ENCODE data around the gene TLR1. TPM values are rescaled to one million over a fixed set of nuclear protein-coding genes. Genes with fewer than 3 reads are reported as not detected.

TLR1 gene
- total and polyA plus RNA-seq, 2 donors from 2014 or later, result 1.8 to 18.0 TPM

DNA sequence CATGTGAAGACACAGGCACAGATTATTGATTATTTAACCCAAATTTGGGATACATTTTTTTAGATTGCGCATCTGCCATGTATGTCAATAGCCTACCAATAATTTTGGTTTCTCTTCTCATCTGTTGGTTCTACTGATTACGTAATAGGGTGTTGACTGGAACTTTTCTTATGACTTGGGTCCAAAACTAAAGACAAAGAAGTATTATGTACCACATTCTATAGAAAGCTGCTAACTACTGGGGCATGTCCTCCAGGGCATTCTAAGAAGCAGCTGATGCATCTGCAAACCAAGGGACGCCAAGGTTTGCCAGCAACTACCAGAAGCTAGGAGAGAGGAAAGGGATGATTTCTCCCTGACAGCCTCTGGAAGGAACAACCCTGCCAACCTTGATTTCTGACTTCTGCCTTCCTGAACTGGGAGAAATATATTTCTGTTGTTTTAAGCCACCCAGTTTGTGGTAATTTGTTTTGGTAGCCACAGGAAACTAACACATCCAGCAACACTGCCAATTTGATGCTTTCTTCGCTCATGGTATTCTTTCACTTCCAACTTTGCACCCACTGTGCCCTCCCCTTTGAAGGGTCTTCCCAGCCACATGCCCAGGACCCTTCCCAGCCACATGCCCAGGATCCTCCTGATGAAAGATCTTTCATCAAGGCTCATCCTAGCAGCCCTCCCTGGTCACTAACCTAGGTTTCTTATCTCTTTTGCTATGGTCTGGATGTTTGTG lies 15.9 kb upstream of the TLR1 start:
- H3K9ac ChIP-seq (ENCODE audit: low read length in 3 of 3), result no peak overlapping the region
- H3K27me3 ChIP-seq (ENCODE audit: control insufficient read depth, insufficient read depth, low read length), result no peaks in the 10 kb centered on the region
- H3K27ac ChIP-seq (ENCODE audit: low read depth in 2 of 2, low read length in 2 of 2), result no peak overlapping the region
- H3K4me3 ChIP-seq (ENCODE audit: low read length in 3 of 3), result no peak overlapping the region
- DNase-seq (no peak), FAIRE-seq (no peak)
- H3K9me3 ChIP-seq (ENCODE audit: control insufficient read depth in 2 of 3, insufficient read depth in 1 of 3, low read length in 3 of 3), result peaks cover 0 to 1% (median 0%) of the 10 kb centered on the region in 3 donors
- intact Hi-C loops (cut with DNase I), result no loop called here
- no peaks in the 10 kb centered on the region for H3K36me3 ChIP-seq (ENCODE audit: control insufficient read depth in 2 of 3, insufficient read depth in 3 of 3, low read length in 3 of 3)
- no peaks in the 10 kb centered on the region for H3K4me1 ChIP-seq (ENCODE audit: control insufficient read depth in 2 of 3, insufficient read depth in 2 of 3, low read depth in 1 of 3, low read length in 3 of 3)
- TF ChIP-seq, protein P1, sequence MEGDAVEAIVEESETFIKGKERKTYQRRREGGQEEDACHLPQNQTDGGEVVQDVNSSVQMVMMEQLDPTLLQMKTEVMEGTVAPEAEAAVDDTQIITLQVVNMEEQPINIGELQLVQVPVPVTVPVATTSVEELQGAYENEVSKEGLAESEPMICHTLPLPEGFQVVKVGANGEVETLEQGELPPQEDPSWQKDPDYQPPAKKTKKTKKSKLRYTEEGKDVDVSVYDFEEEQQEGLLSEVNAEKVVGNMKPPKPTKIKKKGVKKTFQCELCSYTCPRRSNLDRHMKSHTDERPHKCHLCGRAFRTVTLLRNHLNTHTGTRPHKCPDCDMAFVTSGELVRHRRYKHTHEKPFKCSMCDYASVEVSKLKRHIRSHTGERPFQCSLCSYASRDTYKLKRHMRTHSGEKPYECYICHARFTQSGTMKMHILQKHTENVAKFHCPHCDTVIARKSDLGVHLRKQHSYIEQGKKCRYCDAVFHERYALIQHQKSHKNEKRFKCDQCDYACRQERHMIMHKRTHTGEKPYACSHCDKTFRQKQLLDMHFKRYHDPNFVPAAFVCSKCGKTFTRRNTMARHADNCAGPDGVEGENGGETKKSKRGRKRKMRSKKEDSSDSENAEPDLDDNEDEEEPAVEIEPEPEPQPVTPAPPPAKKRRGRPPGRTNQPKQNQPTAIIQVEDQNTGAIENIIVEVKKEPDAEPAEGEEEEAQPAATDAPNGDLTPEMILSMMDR (IDR thresholded peaks at IDR 0.05; ENCODE audit: borderline replicate concordance, extremely low read depth, insufficient read depth), result no peak

GRCh38 chr4:38819569-38819968 lies 15.0 kb upstream of the TLR1 start:
- no peak overlapping the region for H3K9ac ChIP-seq (ENCODE audit: low read length in 3 of 3)
- H3K27ac ChIP-seq (ENCODE audit: low read depth in 2 of 2, low read length in 2 of 2), result no peak overlapping the region
- TF ChIP-seq, protein P1 (IDR thresholded peaks at IDR 0.05; ENCODE audit: borderline replicate concordance, extremely low read depth, insufficient read depth), result no peak
- no peak for DNase-seq
- no peak for FAIRE-seq
- no peak overlapping the region for H3K4me3 ChIP-seq (ENCODE audit: low read length in 3 of 3)
- H3K4me1 ChIP-seq (ENCODE audit: control insufficient read depth in 2 of 3, insufficient read depth in 2 of 3, low read depth in 1 of 3, low read length in 3 of 3), result no peaks in the 10 kb centered on the region
- H3K36me3 ChIP-seq (ENCODE audit: control insufficient read depth in 2 of 3, insufficient read depth in 3 of 3, low read length in 3 of 3), result no peaks in the 10 kb centered on the region
- H3K27me3 ChIP-seq (ENCODE audit: control insufficient read depth, insufficient read depth, low read length), result no peaks in the 10 kb centered on the region
- intact Hi-C loops (cut with DNase I), result no loop called here
- peaks cover 0 to 7% (median 0%) of the 10 kb centered on the region in 3 donors for H3K9me3 ChIP-seq (ENCODE audit: control insufficient read depth in 2 of 3, insufficient read depth in 1 of 3, low read length in 3 of 3)

DNA sequence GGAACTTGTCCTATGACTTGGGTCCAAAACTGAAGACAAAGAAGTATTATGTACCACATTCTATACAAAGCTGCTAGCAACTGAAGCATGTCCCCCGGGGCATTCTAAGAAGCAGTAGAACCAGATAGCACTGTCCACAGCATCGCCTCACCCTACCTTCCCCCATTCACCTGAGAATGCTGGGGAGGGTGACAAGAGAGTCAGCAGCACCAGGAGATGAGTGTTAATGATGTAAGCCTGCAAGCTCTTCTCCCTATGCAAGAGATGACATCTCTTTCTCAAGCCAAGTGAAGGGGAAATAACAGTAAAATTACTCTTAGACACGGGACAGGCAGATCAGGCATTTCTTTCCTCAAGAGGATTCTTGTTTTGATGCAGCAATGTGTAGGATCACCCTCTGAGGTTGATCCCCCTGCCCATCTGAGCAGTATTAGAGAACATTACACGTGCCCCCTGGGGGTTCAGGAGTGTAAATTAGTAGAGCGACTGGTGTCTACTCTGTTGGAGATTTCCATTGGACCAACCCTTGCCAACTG lies 13.9 kb upstream of the TLR1 start:
- Histone ChIP-seq H3K9me3 (ENCODE audit: control insufficient read depth in 2 of 3, insufficient read depth in 1 of 3, low read length in 3 of 3) (peaks cover 0 to 7% (median 0%) of the 10 kb centered on the region in 3 donors), H3K4me1 (ENCODE audit: control insufficient read depth in 2 of 3, insufficient read depth in 2 of 3, low read depth in 1 of 3, low read length in 3 of 3) (no peaks in the 10 kb centered on the region), H3K9ac (ENCODE audit: low read length in 3 of 3) (no peak overlapping the region), H3K36me3 (ENCODE audit: control insufficient read depth in 2 of 3, insufficient read depth in 3 of 3, low read length in 3 of 3) (no peaks in the 10 kb centered on the region), H3K27me3 (ENCODE audit: control insufficient read depth, insufficient read depth, low read length) (no peaks in the 10 kb centered on the region), H3K27ac (ENCODE audit: low read depth in 2 of 2, low read length in 2 of 2) (no peak overlapping the region), H3K4me3 (ENCODE audit: low read length in 3 of 3) (no peak overlapping the region)
- intact Hi-C loops (cut with DNase I), result no loop called here
- DNase-seq (no peak), FAIRE-seq (no peak)
- TF ChIP-seq, protein P1 (IDR thresholded peaks at IDR 0.05; ENCODE audit: borderline replicate concordance, extremely low read depth, insufficient read depth), result no peak

All from kidney (tissue), 14 donors.